SK-N-SH (cell line): ENCODE results near the gene MEGF8. TPM values are rescaled to one million over a fixed set of nuclear protein-coding genes. Genes with fewer than 3 reads are reported as not detected.

Experiments used
- CTCF ChIA-PET: fragments of 300-600, 350-600 bp; formaldehyde crosslinking; extraction: SDS; loops from one replicate; lab custom pipeline; 2021; lab: Yijun Ruan, JAX
- POLR2A ChIA-PET: fragments of 350-600 bp; sonication (Branson Sonifier 250); formaldehyde crosslinking; extraction: SDS; loops from one replicate; lab custom pipeline; 2020; ENCODE audit warnings: antibody characterized with exemption, inconsistent platforms; lab: Yijun Ruan, JAX
- DNase-seq: peaks from one replicate; pipeline ENCODE4 v3.0.0; 2012
- H2AFZ ChIP-seq: fragments of 200-600 bp; sonication (generic); 2 replicates; pipeline ENCODE4 v1.8.1; 2016; ENCODE audit warnings: antibody characterized with exemption, mild to moderate bottlenecking, low read depth
- H3F3A ChIP-seq: fragments of 200-600 bp; sonication (generic); replicated peaks from 2 replicates; pipeline ENCODE3; 2016; ENCODE audit warnings: antibody characterized with exemption, mild to moderate bottlenecking; ENCODE audit not compliant: insufficient read depth
- H3K27ac ChIP-seq, 2 experiments: fragments of 200-500 bp in 1 of 2; fragments of 200-600 bp in 1 of 2; sonication (Bioruptor generic) in 1 of 2; sonication (generic), shearing (Covaris generic) in 1 of 2; 2 replicates each; pipeline versions ENCODE4 v1.5.1 to v1.6.1; 2014 to 2016; ENCODE audit warnings: low read depth in 2 of 2, inconsistent platforms in 1 of 2, low read length in 1 of 2, mild to moderate bottlenecking in 1 of 2, mixed read lengths in 1 of 2
- H3K27me3 ChIP-seq: fragments of 200-600 bp; sonication (generic), shearing (Covaris generic); 2 replicates; pipeline ENCODE4 v1.6.1; 2016; ENCODE audit warnings: mixed run types; ENCODE audit not compliant: insufficient read depth
- H3K36me3 ChIP-seq, 2 experiments: fragments of 200-500 bp in 1 of 2; fragments of 200-600 bp in 1 of 2; sonication (Bioruptor generic) in 1 of 2; sonication (generic) in 1 of 2; replicated peaks in 1 of 2; 2 replicates each; pipeline versions ENCODE3 to v1.5.1; 2014 to 2016; ENCODE audit warnings: low read length in 1 of 2, mild to moderate bottlenecking in 1 of 2; ENCODE audit not compliant: insufficient read depth in 2 of 2, control insufficient read depth in 1 of 2
- H3K4me1 ChIP-seq, 2 experiments: fragments of 200-500 bp in 1 of 2; fragments of 200-600 bp in 1 of 2; sonication (Bioruptor generic) in 1 of 2; sonication (generic), shearing (Covaris generic) in 1 of 2; 2 replicates each; pipeline versions ENCODE4 v1.5.1 to v1.6.1; 2014 to 2016; ENCODE audit warnings: low read depth in 1 of 2, low read length in 1 of 2, mixed run types in 1 of 2; ENCODE audit not compliant: insufficient read depth in 2 of 2, control insufficient read depth in 1 of 2
- H3K4me2 ChIP-seq: fragments of 200-600 bp; sonication (generic), shearing (Covaris generic); 2 replicates; pipeline ENCODE4 v1.6.1; 2017; ENCODE audit warnings: mixed run types
- H3K4me3 ChIP-seq, 2 experiments: fragments of 200-500 bp in 1 of 2; fragments of 200-600 bp in 1 of 2; sonication (Bioruptor generic) in 1 of 2; sonication (generic), shearing (Covaris generic) in 1 of 2; 2 replicates each; pipeline versions ENCODE4 v1.5.1 to v1.8.1; 2014 to 2016; ENCODE audit warnings: low read depth in 2 of 2, inconsistent platforms in 1 of 2, low read length in 1 of 2, mild to moderate bottlenecking in 1 of 2, mixed read lengths in 1 of 2, moderate library complexity in 1 of 2
- H3K79me2 ChIP-seq: fragments of 200-600 bp; sonication (generic); 2 replicates; pipeline ENCODE4 v1.8.1; 2017; ENCODE audit warnings: mild to moderate bottlenecking; ENCODE audit not compliant: insufficient read depth
- H3K9ac ChIP-seq: fragments of 200-600 bp; sonication (generic); 2 replicates; pipeline ENCODE4 v1.6.1; 2017; ENCODE audit warnings: mixed run types
- H3K9me2 ChIP-seq: fragments of 200-600 bp; sonication (generic); 2 replicates; pipeline ENCODE4 v1.6.1; 2017; ENCODE audit warnings: mixed run types
- H3K9me3 ChIP-seq: fragments of 200-600 bp; sonication (generic); 2 replicates; pipeline ENCODE4 v1.6.1; 2017; ENCODE audit warnings: mixed run types, mild to moderate bottlenecking, moderate library complexity
- H4K20me1 ChIP-seq: fragments of 200-600 bp; sonication (generic); 2 replicates; pipeline ENCODE4 v1.6.1; 2017; ENCODE audit warnings: mild to moderate bottlenecking, mixed run types; ENCODE audit not compliant: insufficient read depth
- CHD2 ChIP-seq: fragments of 150-350 bp; IDR thresholded peaks from 2 replicates; pipeline ENCODE4 v1.6.1; 2018; ENCODE audit warnings: low read length; ENCODE audit not compliant: partially characterized antibody
- CTCF ChIP-seq: fragments of 200-600 bp; sonication (generic); IDR thresholded peaks from 2 replicates; pipeline ENCODE4 v1.6.1; 2017; ENCODE audit warnings: antibody characterized with exemption, mild to moderate bottlenecking, moderate library complexity
- EP300 ChIP-seq, 2 experiments: IDR thresholded peaks; 2 replicates each; pipeline versions ENCODE4 v1.4.0 to v1.6.1; 2012; ENCODE audit warnings: borderline replicate concordance in 1 of 2, low read depth in 1 of 2, low read length in 1 of 2
- MXI1 ChIP-seq: IDR thresholded peaks from 2 replicates; pipeline ENCODE4 v1.6.1; 2012; ENCODE audit warnings: mild to moderate bottlenecking, low read depth, low read length, improper control_type of control experiment
- NRF1 ChIP-seq: IDR thresholded peaks from 2 replicates; pipeline ENCODE4 v1.6.1; 2012; ENCODE audit warnings: low read depth, mild to moderate bottlenecking, low read length
- RFX5 ChIP-seq: IDR thresholded peaks from 2 replicates; pipeline ENCODE4 v1.6.1; 2012; ENCODE audit warnings: mild to moderate bottlenecking, improper control_type of control experiment, low read length
- WGBS: methylation state at CpG from one replicate; pipeline ENCODE4 v1.1.6; 2017; ENCODE audit warnings: low lambda C conversion rate; 5-methylcytosine and 5-hydroxymethylcytosine counted together
- polyA plus RNA-seq, 3 experiments: library from polyadenylated mRNA; depleted of rRNA; stranded (reverse); fragments of >200 nt; gene quantifications; 2 replicates each; pipeline ENCODE4 v1.2.3, GENCODE V29; 2012
- TF ChIP-seq, protein P1 (sequence below): IDR thresholded peaks from 2 replicates; pipeline ENCODE4 v1.6.1; 2012; ENCODE audit warnings: mild to moderate bottlenecking, low read depth, low read length, moderate library complexity

The MEGF8 gene
- polyA plus RNA-seq, 1 of the 3 experiments (the other 2 are of a cell fraction), result 19.1 TPM

DNA sequence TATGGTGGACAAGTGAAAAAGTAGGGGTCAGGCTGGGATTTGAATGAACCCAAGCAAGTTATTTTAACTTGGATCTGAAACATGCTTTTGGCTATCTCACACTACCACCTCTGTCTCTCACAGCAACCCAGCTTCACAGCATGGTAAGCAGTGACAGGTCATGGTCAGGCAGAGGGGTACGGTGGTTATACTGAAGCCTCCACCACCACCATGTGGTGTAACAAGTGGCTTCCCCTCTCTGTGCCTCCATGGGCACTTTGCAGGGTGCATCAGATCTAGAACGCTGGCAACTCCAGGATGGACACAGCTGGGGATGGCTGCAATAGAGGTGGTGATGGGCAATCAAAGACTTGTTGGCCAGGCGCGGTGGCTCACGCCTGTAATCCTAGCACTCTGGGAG lies 13.1 kb upstream of the MEGF8 start:
- Histone ChIP-seq H3K9ac (no peak overlapping the region), H3K36me3 (no peaks in the 10 kb centered on the region), H3K4me2 (no peak overlapping the region), H3K4me3 (no peak overlapping the region), H3K79me2 (no peaks in the 10 kb centered on the region), H3K27me3 (no peaks in the 10 kb centered on the region), H3K9me2 (no peaks in the 10 kb centered on the region), H3K27ac (no peak overlapping the region), H2AFZ (no peak overlapping the region), H4K20me1 (no peaks in the 10 kb centered on the region), H3K9me3 (no peaks in the 10 kb centered on the region), H3K4me1 (peaks cover 0 to 14% of the 10 kb centered on the region in 2 experiments; a peak in 1 of 4 replicates), H3F3A (no peaks in the 10 kb centered on the region)
- no peak for TF ChIP-seq RFX5
- CTCF ChIA-PET, result interaction anchor here (1.1 to 1.5 kb wide), 4 partner anchors 11 to 32 kb away, joined by 3 to 5 read pairs (median 4); no protein-coding TSS in a partner anchor
- POLR2A ChIA-PET, result no interaction called here
- 91% methylated on average over 5 of the region's 5 CpGs for WGBS
- no peak for DNase-seq

DNA sequence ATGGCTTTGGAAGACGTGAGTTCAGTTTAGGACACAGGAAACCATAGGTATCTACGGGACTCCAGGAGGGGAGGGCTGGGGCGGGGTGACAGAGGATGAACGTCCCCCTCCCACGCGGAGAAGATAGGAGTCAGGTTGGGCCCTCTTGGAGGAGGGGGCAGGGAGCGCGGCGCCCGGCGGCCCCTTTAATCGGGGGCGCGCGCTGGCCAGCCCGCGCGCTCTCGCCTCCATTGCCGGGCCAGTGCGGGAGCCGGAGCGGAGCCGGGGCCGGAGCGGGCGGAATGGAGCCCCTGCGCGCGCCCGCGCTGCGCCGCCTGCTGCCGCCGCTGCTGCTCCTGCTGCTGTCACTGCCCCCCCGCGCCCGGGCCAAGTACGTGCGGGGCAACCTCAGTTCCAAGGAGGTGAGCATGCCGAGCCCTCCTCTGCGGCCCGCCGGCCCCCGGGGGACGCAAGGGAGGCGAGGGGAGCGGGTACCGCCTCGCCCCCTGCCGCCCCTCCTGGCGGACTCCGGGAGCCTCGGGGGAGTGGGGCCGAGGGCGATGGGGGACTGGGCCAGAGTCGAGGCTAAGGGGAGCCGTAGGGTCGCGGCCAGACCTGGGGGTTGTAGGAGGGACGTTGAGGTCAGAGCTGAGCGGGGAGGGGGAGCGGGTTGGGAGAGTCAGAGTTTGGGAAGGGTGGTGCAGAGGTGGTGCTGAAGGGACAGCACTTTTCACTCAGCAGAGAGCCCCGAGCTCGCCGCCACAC lies 12.2 kb upstream of the MEGF8 start, which contains the start of gene TMEM145:
Gene TMEM145 (plus strand): TSS at position 214 of the 744 bp plus-strand sequence. CDS start 68 bp downstream, at position 282.
- Histone ChIP-seq H3K79me2 (no peaks in the 10 kb centered on the region), H3K27ac (peak within 1 kb of the TSS in 1 of 2 experiments; percentile 43; a peak in 1 of 4 replicates), H3K9me2 (no peaks in the 10 kb centered on the region), H4K20me1 (no peaks in the 10 kb centered on the region), H3K9ac (no peak within 1 kb of the TSS; the same call in 1 of the 2 replicates), H3K4me1 (peaks cover 0 to 14% of the 10 kb centered on the region in 2 experiments; a peak in 1 of 4 replicates), H3K36me3 (no peaks in the 10 kb centered on the region), H3K4me2 (peak within 1 kb of the TSS; percentile 100), H2AFZ (peak within 1 kb of the TSS; percentile 90; the same call in 1 of the 2 replicates), H3K9me3 (no peaks in the 10 kb centered on the region), H3F3A (no peaks in the 10 kb centered on the region), H3K27me3 (no peaks in the 10 kb centered on the region), H3K4me3 (peak within 1 kb of the TSS; percentile 55 to 68)
- WGBS, result 8% methylated on average over 23 of the region's 67 CpGs
- ChIA-PET POLR2A (no interaction called here), CTCF (interaction anchor here (1.1 to 1.5 kb wide), 5 partner anchors 10 to 74 kb away, joined by 3 to 8 read pairs (median 4); no protein-coding TSS in a partner anchor)
- peak; percentile 97 for DNase-seq
- TF ChIP-seq MXI1 (peak; percentile 52; the same call in 1 of the 2 replicates), NRF1 (peak; percentile 45), CTCF (peak; percentile 26; the same call in 1 of the 2 replicates), CHD2 (peak; percentile 34), EP300 (IDR thresholded peaks at IDR 0.05; ENCODE audit: borderline replicate concordance in 1 of 2, low read depth in 1 of 2, low read length in 1 of 2) (no peak)
- TF ChIP-seq, protein P1, sequence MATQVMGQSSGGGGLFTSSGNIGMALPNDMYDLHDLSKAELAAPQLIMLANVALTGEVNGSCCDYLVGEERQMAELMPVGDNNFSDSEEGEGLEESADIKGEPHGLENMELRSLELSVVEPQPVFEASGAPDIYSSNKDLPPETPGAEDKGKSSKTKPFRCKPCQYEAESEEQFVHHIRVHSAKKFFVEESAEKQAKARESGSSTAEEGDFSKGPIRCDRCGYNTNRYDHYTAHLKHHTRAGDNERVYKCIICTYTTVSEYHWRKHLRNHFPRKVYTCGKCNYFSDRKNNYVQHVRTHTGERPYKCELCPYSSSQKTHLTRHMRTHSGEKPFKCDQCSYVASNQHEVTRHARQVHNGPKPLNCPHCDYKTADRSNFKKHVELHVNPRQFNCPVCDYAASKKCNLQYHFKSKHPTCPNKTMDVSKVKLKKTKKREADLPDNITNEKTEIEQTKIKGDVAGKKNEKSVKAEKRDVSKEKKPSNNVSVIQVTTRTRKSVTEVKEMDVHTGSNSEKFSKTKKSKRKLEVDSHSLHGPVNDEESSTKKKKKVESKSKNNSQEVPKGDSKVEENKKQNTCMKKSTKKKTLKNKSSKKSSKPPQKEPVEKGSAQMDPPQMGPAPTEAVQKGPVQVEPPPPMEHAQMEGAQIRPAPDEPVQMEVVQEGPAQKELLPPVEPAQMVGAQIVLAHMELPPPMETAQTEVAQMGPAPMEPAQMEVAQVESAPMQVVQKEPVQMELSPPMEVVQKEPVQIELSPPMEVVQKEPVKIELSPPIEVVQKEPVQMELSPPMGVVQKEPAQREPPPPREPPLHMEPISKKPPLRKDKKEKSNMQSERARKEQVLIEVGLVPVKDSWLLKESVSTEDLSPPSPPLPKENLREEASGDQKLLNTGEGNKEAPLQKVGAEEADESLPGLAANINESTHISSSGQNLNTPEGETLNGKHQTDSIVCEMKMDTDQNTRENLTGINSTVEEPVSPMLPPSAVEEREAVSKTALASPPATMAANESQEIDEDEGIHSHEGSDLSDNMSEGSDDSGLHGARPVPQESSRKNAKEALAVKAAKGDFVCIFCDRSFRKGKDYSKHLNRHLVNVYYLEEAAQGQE, result peak; percentile 93
